ENCODE data around the gene SMIM10L2A. TPM values are rescaled to one million over a fixed set of nuclear protein-coding genes. Genes with fewer than 3 reads are reported as not detected.

SMIM10L2A gene
- total RNA-seq, 2 experiments from 2014 or later, result 0.22 to 0.23 TPM

DNA sequence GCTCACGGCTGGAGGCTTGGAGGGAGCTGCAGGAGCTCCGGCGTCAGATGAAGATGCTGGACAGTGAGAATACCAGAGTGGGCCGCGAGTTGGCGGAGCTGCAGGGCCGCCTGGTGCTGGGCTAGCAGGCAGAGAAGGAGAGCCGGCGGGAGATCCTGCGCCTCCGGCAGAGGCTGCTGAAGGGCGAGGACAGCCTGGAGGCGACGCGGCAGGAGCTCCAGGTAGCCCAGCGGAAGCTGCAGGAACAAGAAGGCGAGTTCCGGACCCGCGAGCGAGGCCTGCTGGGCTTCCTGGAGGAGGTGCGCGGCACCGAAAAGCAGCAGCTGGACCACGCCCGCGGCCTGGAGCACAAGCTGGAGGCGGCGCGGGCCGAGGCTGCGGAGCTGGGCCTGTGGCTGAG, 14.7 kb downstream of the SMIM10L2A start:
- Mint-ChIP-seq H3K27me3 (no peaks in the 10 kb centered on the region), H3K27ac (no peak overlapping the region), H3K9me3 (no peaks in the 10 kb centered on the region), H3K36me3 (ENCODE audit: low read depth) (no peaks in the 10 kb centered on the region), H3K4me3 (no peak overlapping the region), H3K4me1 (ENCODE audit: low read depth) (peaks cover 7% of the 10 kb centered on the region)
- no peak for ATAC-seq
- CTCF ChIA-PET, result interaction anchor here (0.9 kb wide), 1 partner anchor 27 kb away, joined by 3 read pairs; no protein-coding TSS in a partner anchor
- no peak for DNase-seq
- intact Hi-C loops (cut with micrococcal nuclease), result no loop called here
- TF ChIP-seq, protein P1, sequence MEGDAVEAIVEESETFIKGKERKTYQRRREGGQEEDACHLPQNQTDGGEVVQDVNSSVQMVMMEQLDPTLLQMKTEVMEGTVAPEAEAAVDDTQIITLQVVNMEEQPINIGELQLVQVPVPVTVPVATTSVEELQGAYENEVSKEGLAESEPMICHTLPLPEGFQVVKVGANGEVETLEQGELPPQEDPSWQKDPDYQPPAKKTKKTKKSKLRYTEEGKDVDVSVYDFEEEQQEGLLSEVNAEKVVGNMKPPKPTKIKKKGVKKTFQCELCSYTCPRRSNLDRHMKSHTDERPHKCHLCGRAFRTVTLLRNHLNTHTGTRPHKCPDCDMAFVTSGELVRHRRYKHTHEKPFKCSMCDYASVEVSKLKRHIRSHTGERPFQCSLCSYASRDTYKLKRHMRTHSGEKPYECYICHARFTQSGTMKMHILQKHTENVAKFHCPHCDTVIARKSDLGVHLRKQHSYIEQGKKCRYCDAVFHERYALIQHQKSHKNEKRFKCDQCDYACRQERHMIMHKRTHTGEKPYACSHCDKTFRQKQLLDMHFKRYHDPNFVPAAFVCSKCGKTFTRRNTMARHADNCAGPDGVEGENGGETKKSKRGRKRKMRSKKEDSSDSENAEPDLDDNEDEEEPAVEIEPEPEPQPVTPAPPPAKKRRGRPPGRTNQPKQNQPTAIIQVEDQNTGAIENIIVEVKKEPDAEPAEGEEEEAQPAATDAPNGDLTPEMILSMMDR (IDR thresholded peaks at IDR 0.05), result no peak
- POLR2A ChIA-PET, result no interaction called here

DNA sequence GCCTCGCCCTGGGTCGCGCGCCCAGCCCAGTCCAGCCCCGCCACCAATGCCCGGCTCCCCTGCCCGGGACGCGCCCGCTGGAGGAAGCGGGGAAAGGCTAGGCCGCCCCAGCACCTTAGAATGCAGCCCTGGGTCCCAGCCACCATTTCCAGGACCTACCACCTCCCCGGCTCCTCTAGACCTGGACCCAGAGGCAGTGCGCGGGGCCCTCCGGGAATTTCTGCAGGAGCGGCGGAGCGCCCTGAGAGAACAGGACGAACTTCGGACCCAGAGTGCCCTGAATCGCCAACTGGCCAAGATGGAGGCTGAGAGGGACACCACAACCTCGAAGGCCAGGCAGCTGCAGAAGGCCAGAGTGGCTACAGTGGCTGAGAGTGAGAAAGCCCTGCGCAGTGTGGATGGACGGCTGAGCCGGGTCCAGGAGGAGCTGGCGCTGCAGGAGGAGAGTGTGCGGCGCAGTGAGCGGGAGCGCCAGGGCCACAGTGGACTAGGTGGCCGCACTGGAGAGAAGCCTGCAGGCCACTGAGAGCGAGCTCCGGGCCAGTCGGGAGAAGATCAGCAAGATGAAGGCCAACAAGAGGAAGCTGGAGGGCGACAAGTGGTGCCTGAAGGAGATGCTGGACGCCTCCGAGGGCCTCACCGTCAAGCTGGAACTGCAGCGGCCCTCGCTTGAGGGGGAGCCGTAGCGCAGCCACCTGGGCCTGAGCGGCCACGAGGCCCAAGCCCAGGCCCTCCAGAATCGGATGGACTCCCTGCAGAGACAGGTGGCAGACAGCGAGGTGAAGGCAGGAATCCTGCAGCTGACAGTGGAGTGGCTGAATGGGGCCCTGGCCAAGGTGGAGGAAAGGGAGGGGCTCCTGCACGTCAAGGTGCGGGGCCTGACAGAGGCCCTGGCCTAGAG, 15.5 kb downstream of the SMIM10L2A start:
- H3K4me3 Mint-ChIP-seq, result no peak overlapping the region
- CTCF ChIA-PET, result interaction anchor here (0.9 kb wide), 1 partner anchor 27 kb away, joined by 3 read pairs; no protein-coding TSS in a partner anchor
- H3K36me3 Mint-ChIP-seq (ENCODE audit: low read depth), result no peaks in the 10 kb centered on the region
- H3K27ac Mint-ChIP-seq, result no peak overlapping the region
- TF ChIP-seq, protein P1 (IDR thresholded peaks at IDR 0.05), result no peak
- H3K9me3 Mint-ChIP-seq, result no peaks in the 10 kb centered on the region
- no peaks in the 10 kb centered on the region for H3K4me1 Mint-ChIP-seq (ENCODE audit: low read depth)
- POLR2A ChIA-PET, result no interaction called here
- ATAC-seq (no peak), DNase-seq (no peak)
- no peaks in the 10 kb centered on the region for H3K27me3 Mint-ChIP-seq
- intact Hi-C loops (cut with micrococcal nuclease), result no loop called here

DNA sequence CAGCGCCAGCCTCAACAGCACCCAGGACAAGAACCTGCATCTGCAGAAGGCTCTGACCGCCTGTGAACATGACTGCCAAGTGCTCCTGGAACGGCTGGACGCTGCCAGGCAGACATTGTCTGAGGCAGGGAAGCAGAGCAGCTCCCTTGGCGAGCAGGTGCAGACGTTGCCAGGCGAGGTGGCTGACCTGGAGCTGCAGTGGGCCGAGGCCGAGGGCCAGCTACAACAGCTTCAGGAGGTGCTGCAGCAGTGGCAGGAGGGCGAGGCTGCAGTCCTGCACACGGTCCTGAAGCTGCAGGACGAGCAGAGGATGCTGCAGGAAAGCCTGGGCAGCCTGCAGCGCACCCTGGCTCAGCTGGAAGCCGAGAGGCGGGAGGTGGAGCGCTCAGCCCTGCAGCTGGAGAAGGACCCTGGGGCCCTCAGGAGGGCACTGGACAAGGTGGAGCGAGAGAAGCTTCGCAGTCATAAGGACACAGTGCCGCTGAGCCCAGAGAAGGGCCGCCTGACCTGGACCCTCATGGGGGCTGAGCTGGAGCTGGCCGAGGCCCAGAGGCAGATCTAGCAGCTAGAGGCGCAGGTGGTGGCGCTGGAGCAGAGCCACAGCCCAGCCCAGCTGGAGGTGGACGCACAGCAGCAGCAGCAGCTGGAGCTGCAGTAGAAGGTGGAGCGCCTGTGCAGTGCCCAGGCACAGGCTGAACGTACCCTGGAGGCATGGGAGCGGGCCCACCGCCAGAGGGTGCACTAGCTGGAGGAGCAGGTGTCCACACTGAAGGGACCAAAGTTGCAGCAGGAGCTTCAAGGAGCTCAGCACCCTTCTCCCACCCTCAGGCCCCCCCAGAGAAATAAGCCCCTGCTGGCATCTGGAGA, 16.4 kb downstream of the SMIM10L2A start:
- no peak for ATAC-seq
- H3K4me1 Mint-ChIP-seq (ENCODE audit: low read depth), result no peaks in the 10 kb centered on the region
- TF ChIP-seq, protein P1 (IDR thresholded peaks at IDR 0.05), result no peak

DNA sequence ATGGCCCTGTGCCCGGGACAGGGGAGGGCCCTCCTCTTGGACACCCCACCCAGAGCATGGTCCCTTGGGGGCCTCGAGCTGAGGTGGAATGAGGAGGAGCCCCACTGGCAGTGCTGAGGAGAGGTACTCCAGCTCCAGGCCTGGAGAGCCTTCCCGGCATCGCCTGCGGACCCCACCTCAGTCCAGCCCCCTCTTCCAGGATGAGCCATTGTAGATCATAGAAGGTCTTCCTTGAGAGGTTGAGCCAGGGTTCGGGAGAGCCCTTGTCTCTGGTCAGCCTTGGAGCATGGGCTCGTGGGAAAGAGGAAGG, 16.9 kb downstream of the SMIM10L2A start:
- TF ChIP-seq, protein P1 (IDR thresholded peaks at IDR 0.05), result no peak
- no peak for ATAC-seq

More for the DNA sequence above, 16.4 kb downstream of the SMIM10L2A start:
- ChIA-PET POLR2A (no interaction called here), CTCF (interaction anchor here (1.2 kb wide), 1 partner anchor 37 kb away, joined by 4 read pairs; no protein-coding TSS in a partner anchor)
- no peaks in the 10 kb centered on the region for H3K9me3 Mint-ChIP-seq
- no peaks in the 10 kb centered on the region for H3K27me3 Mint-ChIP-seq
- no peaks in the 10 kb centered on the region for H3K36me3 Mint-ChIP-seq (ENCODE audit: low read depth)
- DNase-seq, result no peak
- intact Hi-C loops (cut with micrococcal nuclease), result no loop called here
- no peak overlapping the region for H3K27ac Mint-ChIP-seq
- no peak overlapping the region for H3K4me3 Mint-ChIP-seq

More for the DNA sequence above, 16.9 kb downstream of the SMIM10L2A start:
- DNase-seq, result no peak
- intact Hi-C loops (cut with micrococcal nuclease), result no loop called here
- Mint-ChIP-seq H3K27ac (no peak overlapping the region), H3K4me3 (no peak overlapping the region), H3K4me1 (ENCODE audit: low read depth) (no peaks in the 10 kb centered on the region), H3K27me3 (no peaks in the 10 kb centered on the region), H3K9me3 (no peaks in the 10 kb centered on the region), H3K36me3 (ENCODE audit: low read depth) (no peaks in the 10 kb centered on the region)
- ChIA-PET CTCF (interaction anchor here (1.2 kb wide), 1 partner anchor 37 kb away, joined by 4 read pairs; no protein-coding TSS in a partner anchor), POLR2A (no interaction called here)
